22Rv1 (cell line): ENCODE results near the gene TMTC4.

Experiments
- ZFX ChIP-seq: fragments of 450-650 bp; IDR thresholded peaks from 2 replicates; pipeline ENCODE4 v1.6.1; 2017; ENCODE audit warnings: antibody characterized with exemption, borderline replicate concordance
- TF ChIP-seq, protein P1 (sequence below): fragments of 450-650 bp; IDR thresholded peaks from 2 replicates; pipeline ENCODE4 v1.5.1; 2017; ENCODE audit warnings: mild to moderate bottlenecking

DNA sequence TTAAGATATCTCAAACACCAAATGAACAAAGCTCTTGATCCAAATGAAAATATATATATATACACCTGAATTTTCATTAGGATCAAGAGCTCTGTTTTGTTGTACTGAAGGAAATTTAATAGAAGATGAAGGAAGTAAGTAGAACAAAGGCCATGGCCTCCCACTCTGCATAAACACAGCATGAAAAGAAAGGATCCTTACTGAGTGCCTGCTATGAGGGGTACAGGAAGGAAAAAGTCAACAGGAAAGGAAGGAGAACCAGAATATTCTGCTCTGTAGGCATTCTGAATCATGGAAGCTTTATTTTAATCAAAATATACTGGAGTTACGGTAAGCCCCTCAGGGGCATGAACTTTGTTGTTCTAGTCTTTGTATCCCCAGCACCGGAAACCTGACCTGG, 22.1 kb downstream of the TMTC4 start:
- TF ChIP-seq, protein P1, sequence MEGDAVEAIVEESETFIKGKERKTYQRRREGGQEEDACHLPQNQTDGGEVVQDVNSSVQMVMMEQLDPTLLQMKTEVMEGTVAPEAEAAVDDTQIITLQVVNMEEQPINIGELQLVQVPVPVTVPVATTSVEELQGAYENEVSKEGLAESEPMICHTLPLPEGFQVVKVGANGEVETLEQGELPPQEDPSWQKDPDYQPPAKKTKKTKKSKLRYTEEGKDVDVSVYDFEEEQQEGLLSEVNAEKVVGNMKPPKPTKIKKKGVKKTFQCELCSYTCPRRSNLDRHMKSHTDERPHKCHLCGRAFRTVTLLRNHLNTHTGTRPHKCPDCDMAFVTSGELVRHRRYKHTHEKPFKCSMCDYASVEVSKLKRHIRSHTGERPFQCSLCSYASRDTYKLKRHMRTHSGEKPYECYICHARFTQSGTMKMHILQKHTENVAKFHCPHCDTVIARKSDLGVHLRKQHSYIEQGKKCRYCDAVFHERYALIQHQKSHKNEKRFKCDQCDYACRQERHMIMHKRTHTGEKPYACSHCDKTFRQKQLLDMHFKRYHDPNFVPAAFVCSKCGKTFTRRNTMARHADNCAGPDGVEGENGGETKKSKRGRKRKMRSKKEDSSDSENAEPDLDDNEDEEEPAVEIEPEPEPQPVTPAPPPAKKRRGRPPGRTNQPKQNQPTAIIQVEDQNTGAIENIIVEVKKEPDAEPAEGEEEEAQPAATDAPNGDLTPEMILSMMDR = no peak
- no peak for TF ChIP-seq ZFX
